ENCODE data around the gene TERB2. TPM values are rescaled to one million over a fixed set of nuclear protein-coding genes. Genes with fewer than 3 reads are reported as not detected.
"Not testable (repeated sequence)": the region's sequence is repeated elsewhere in the genome, so short reads cannot be mapped to it uniquely, and the experiment has no call there.

The TERB2 gene
- total RNA-seq, 1 donor from 2014 or later, result not detected

DNA sequence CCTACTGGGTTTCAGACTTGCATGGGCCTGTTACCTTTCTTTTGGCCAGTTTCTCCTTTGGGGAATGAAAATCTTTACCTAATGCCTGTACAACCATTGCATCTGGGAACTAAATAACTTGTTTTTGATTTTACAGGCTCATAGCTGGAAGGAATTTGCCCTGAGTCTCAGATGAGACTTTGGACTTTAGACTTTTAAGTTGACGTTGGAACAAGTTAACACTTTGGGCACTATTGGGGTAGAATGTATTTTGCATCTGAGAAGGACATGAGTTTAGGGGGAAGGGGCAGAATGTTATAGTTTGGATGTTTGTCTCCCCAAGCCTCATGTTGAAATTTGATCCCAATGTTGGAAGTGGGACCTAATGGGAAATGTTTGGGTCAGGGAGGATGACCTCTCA lies 44.7 kb downstream of the TERB2 start:
- not testable (repeated sequence) for DNase-seq (ENCODE audit: low read depth in 2 of 2)

DNA sequence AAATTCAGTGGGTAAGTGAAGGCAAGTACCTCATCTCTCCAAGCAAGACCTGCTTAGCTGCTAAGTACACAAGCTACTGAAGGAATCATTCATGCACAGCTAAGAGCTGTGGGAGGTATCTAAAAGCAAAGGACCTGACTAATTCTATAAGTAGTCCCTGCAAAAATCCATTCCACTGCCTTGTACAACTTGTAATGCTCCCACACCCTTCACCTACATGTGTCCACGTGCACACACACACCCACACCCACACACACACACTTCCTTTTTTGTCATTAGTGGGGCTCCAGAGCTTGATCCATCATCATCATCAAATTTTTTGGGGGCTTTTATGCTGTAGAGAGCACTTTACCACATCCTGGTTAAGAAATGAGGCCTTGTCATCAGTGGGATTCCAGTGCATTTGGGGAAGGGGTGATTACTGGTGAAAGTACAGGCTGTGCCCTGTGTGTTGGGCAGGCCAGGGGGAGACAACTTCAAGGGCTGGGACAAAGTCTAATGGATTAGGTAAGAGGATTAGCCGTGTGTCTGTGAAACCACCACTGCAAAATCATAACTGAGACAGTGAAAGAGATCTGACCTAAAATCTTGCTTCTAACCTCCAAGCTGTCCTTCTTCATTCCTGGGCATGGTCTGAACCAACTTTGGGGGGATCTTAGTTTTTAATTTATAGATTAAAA lies 47.4 kb downstream of the TERB2 start:
- not testable (repeated sequence) for DNase-seq (ENCODE audit: low read depth in 2 of 2)

DNA sequence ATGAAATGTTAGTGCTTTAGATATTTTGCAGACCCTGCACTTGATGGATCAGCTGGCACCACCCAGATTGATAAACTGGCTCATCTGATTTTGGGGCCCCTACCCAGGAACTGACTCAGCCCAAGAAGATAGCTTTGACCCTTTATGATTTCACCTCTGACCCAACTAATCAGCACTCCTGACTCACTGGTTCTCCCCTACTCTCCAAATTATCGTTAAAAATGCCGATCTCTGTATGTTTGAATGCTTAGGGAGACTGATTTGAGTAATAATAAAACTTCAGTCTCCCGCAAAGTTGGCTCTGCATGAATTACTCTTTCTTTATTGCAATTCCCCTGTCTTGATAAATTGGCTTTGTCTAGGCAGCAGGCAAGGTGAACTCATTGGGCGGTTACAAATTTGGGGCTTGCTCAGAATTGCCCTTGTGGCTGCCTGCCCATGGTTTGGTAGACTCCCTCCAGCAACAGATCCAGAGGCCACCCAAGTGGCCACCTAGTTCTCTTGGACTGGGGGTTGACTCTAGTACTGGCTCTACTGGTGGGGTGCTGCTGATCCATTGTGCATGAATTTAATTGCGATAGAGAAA lies 48.2 kb downstream of the TERB2 start:
- not testable (repeated sequence) for DNase-seq (ENCODE audit: low read depth in 2 of 2)

DNA sequence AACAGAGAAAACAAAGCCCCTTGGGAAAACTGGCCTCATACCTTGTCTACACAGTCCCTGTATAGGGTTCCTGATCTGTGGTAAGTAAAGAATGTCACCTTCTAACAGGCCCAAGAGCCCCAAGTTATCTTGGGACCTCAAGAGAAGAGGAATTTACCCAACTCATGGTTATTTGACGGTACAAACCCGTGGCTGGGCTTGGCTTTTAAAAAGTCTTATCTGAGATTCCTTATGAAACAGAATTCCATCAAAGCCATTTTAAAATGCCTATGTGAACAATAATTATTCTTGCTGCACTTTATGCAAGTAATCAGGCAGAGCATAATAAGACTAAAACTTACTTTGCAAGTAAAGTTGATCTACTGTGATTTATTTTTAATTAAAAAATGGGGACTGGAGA lies 52.6 kb downstream of the TERB2 start:
- DNase-seq (ENCODE audit: low read depth in 2 of 2), result no peak

DNA sequence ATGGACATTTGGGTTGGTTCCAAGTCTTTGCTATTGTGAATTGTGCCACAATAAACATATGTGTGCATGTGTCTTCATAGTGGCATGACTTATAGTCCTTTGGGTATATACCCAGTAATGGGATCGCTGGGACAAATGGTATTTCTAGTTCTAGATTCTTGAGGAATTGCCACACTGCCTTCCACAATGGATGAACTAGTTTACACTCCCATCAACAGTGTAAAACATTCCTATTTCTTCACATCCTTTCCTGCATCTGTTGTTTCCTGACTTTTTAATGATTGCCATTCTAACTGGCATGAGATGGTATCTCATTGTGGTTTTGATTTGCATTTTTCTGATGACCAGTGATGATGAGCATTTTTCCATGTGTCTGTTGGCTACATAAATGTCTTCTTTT lies 58.6 kb downstream of the TERB2 start:
- not testable (repeated sequence) for DNase-seq (ENCODE audit: low read depth in 2 of 2)

DNA sequence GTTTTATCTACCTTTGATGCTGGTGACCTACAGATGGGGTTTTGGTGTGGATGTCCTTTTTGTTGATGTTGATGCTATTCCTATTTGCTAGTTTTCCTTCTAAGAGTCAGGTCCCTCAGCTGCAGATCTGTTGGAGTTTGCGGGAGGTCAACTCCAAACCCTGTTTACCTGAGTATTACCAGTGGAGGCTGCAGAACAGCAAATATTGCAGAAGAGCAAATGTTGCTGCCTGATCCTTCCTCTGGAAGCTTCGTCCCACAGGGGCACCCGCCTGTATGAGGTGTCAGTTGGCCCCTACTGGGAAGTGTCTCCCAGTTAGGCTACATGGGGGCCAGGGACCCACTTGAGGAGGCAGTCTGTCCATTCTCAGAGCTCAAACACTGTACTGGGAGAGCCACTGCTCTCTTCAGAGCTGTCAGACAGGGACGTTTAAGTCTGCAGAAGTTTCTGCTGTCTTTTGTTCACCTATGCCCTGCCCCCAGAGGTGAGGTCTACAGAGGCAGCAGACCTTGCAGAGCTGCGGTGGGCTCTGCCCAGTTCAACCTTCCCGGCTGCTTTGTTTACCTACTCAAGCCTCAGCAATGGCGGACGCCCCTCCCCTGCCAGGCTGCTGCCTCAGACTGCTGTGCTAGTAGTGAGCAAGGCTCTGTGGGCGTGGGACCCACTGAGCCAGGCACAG lies 63.9 kb downstream of the TERB2 start:
- DNase-seq (ENCODE audit: low read depth in 2 of 2), result not testable (repeated sequence)

DNA sequence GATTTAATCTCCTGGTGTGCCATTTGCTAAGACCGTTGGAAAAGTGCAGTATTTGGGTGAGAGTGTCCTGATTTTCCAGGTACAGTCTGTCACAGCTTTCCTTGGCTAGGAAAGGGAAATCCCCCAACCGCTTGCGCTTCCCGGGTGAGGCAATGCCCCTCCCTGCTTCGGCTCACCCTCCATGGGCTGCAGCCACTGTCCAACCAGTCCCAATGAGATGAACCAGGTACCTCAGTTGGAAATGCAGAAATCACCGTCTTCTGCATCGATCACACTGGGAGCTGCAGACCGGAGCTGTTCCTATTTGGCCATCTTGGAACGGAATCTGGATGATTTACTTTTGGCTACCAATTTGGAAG lies 64.4 kb downstream of the TERB2 start:
- DNase-seq (ENCODE audit: low read depth in 2 of 2), result not testable (repeated sequence)

DNA sequence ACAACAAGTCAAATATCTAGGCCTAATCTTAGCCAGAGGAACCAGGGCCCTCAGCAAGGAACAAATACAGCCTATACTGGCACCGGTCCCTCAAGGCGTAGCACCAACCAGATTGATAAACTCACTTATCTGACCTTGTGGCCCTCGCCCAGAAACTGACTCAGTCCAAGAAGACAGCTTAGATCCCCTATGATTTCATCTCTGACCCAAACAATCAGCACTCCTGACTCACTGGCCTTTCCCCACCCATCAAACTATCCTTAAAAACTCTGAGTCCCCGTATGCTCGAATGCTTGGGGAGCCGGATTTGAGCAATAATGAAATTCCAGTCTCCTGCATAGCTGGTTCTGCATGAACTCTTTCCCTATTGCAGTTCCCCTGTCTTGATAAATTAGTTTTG lies 64.9 kb downstream of the TERB2 start:
- DNase-seq (ENCODE audit: low read depth in 2 of 2), result no peak

DNA sequence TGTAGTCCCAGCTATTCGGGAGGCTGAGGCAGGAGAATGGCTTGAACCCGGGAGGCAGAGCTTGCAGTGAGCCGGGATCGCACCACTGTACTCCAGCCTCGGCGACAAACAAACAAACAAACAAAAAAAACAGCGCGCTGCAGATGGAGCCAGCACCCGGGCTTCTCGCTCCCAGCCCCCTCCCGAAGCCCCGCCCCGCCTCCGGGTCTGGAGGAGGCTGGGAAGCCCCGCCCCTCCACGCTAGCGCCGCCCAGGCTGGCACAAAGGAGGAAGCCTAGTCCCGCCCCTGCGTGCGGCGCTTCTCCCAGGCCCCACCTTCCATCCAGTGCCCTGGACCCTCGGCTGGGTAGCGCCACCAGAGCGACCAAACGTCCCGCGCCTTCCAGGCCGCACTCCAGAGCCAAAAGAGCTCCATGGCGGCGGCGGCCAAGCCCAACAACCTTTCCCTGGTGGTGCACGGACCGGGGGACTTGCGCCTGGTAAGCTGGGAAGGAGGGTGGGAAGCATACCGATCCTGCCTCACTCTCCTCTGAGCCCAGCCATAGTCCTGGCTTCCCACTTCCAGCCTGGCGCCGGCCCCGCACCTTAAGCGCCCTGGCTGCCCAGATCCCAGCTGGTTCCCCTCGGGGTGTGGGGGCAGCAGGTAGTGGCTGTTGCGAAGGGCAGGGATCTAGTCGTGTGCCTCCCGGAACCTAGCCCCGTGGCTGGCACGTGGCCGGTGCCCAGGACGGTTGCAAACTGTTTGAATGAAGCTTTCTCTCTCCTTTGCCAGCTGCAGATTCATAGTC lies 66.6 kb downstream of the TERB2 start, which contains the start of gene SORD:
Gene SORD (plus strand): TSS at position 325 of the 788 bp plus-strand sequence. CDS start 89 bp downstream, at position 414.
- peak; percentile 79 to 83 for DNase-seq (ENCODE audit: low read depth in 2 of 2)

DNA sequence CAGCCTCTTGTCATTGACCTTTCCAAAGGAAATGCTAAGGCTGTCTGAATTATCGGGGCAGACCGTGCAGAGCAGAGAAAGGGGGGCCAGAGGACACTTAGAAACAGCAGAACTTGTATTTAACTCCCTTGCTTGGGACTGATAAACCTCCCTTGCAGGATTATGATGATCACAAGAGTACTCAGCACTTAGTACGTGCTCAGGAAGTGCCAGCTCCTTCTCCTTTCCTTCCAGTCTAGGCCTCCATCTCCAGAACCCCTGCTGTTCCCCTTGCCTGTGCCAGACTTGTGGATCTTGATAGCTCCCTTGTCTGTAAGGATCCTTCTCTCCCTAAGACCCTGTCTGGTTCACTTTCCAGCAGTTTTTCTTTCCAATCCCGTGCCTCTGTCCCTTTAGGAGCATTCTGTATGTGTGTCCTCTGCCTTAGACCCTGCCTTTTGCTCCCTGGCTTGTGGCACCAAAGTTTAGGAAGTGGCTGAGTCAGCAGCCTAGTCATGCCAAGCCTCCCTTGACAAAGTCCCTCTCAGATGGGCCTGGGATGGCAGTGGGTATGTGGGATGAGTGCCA lies 67.3 kb downstream of the TERB2 start:
- peak in 1 of 2 donors; percentile 11 for DNase-seq (ENCODE audit: low read depth in 2 of 2)

DNA sequence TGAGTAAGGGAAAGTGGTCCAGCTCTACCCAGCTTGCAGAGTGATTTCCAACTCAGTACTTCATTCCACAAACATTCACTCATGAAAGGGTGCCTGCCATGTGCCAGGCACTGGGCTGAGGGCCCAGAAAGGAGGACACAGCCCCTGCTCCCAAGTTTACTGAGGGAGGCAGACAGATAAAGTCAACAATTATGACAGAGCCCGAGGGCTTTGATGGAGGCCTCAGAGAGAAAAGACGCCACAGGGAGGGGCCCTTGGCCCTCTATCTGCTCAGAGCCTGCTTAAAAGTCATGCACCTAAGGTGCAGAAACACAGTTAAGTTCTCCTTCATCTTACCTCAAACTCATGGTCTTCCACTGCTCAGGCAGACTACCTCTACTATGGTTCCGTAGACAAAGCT lies 68.2 kb downstream of the TERB2 start:
- not testable (repeated sequence) for DNase-seq (ENCODE audit: low read depth in 2 of 2)

DNA sequence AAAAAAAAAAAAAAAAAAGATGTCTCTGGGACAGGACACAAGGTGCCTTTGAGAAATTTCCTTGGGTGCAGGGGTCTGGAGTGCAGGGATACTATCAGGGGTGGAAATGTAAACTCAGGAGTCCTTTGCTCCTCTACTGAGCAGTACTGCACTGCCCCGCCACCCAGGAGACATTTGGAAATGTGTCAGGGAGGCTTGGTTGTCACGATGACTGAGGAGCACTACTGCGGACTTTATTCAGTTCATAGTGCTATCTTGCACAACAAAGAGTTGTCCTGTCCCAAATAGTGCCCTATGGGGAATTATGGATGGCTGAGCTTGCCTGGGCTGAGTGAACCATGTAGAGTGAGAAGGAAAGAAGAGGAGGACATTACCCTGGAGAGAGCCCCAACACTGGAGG lies 69.1 kb downstream of the TERB2 start:
- DNase-seq (ENCODE audit: low read depth in 2 of 2), result not testable (repeated sequence)

DNA sequence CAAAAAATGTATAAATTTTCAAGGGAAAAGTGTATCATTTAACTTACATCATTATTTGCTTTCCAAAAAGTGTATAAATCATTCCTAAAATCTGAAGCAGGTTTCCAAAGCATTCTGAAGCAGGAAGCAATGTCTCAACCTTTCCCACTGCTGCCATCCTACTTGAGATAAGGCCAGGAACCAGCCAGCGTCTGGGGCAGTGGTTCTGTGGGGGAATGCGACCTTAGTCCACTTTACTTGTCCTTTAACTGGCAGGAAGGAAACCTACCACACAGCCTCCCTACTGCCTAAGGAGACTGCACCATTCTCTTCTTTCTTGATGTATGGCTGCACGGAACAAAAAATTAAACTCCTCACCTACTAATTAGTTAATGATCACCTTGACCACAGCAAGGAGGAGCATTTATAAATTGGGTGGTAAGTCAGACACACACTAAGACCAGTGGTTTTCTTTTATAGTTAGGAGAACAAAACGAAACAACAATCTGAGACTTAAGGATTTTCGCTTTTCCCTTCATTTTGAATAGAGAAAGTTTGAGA lies 70.2 kb downstream of the TERB2 start:
- DNase-seq (ENCODE audit: low read depth in 2 of 2), result no peak

DNA sequence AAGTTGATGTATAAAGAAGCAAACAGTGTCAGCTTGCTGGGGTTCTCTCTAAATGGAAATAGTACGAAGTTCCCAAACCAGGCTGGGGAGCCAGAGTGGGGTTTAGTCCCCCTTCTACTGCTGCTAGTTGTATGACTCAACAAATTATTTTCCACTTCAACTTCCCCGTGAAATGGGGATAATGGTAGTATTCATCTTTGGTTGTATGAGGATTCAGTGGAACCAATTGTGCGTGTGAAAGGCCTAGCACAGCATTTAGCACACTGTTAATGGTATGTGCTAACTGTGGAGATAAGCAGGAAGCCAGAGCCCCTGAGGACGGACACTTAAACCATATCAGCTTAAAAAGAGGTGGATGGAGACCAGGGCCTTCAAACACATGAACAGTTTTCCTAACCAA lies 70.7 kb downstream of the TERB2 start:
- no peak for DNase-seq (ENCODE audit: low read depth in 2 of 2)

Other genes with a start within 250 kb of the TERB2 start
- under 0.01 TPM in 1 of 2 replicates, not detected in the other for gene PATL2, start 245.4 kb upstream of the TERB2 start, total RNA-seq
- gene B2M, start 245.2 kb upstream of the TERB2 start, total RNA-seq, result 1,882 and 2,489 TPM in 2 replicates
- 6.1 and 8.5 TPM in 2 replicates for gene TRIM69, start 220.2 kb upstream of the TERB2 start, total RNA-seq
- gene SORD, start 66.5 kb downstream of the TERB2 start, total RNA-seq, result 1.4 and 2.8 TPM in 2 replicates
- gene DUOX2, start 157.5 kb downstream of the TERB2 start, total RNA-seq, result not detected in 2 replicates
- gene DUOXA2, start 157.6 kb downstream of the TERB2 start, total RNA-seq, result not detected in 2 replicates
- not detected in 2 replicates for gene DUOXA1, start 173.2 kb downstream of the TERB2 start, total RNA-seq
- not detected in 2 replicates for gene DUOX1, start 173.3 kb downstream of the TERB2 start, total RNA-seq
- gene SHF, start 231.3 kb downstream of the TERB2 start, total RNA-seq, result 2.4 and 3.4 TPM in 2 replicates

Data from lung microvascular endothelial cell (primary cell).